ENCODE data around the gene OR11H6.

DNA sequence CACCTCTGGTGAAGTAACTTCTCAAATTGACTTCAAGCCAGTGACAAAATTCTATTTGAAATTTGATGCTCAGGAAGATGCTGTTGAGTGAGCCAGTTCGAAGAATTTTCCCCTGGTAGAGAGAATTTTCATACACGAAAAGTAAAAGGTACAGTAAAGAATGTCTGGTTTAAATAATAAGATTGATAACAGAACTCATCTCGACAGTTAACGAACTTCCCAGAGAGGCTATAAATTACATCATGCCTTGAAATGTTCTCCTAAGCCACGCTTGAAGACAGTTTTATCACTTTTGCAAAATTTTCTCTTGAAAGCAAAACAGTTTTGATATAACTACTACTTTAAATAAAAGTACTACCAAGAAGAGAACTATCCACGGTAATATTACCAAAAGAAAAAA lies 47.2 kb upstream of the OR11H6 start:
- TF ChIP-seq, protein P1, sequence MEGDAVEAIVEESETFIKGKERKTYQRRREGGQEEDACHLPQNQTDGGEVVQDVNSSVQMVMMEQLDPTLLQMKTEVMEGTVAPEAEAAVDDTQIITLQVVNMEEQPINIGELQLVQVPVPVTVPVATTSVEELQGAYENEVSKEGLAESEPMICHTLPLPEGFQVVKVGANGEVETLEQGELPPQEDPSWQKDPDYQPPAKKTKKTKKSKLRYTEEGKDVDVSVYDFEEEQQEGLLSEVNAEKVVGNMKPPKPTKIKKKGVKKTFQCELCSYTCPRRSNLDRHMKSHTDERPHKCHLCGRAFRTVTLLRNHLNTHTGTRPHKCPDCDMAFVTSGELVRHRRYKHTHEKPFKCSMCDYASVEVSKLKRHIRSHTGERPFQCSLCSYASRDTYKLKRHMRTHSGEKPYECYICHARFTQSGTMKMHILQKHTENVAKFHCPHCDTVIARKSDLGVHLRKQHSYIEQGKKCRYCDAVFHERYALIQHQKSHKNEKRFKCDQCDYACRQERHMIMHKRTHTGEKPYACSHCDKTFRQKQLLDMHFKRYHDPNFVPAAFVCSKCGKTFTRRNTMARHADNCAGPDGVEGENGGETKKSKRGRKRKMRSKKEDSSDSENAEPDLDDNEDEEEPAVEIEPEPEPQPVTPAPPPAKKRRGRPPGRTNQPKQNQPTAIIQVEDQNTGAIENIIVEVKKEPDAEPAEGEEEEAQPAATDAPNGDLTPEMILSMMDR (IDR thresholded peaks at IDR 0.05), result no peak
- TF ChIP-seq POLR2A (IDR thresholded peaks at IDR 0.05), result no peak

Measured in right lobe of liver (tissue), 4 donors.